IPS-15b (cell line): ENCODE data around the gene KIF16B.

ENCODE experiments used
- H3K27me3 ChIP-seq: one replicate; pipeline ENCODE4 v1.6.1; 2013; ENCODE audit warnings: low read length; ENCODE audit not compliant: control insufficient read depth, insufficient read depth
- H3K36me3 ChIP-seq: one replicate; pipeline ENCODE4 v1.6.1; 2013; ENCODE audit warnings: low read length; ENCODE audit not compliant: control insufficient read depth, insufficient read depth
- H3K4me1 ChIP-seq: one replicate; pipeline ENCODE4 v1.6.1; 2013; ENCODE audit warnings: mild to moderate bottlenecking, low read length; ENCODE audit not compliant: control insufficient read depth, insufficient read depth
- H3K4me3 ChIP-seq: one replicate; pipeline ENCODE4 v1.5.1; 2013; ENCODE audit warnings: low read depth, low read length
- H3K9ac ChIP-seq: one replicate; pipeline ENCODE4 v1.6.1; 2013; ENCODE audit warnings: low read depth, mild to moderate bottlenecking, low read length
- H3K9me3 ChIP-seq: one replicate; pipeline ENCODE4 v1.6.1; 2013; ENCODE audit warnings: mild to moderate bottlenecking, low read length; ENCODE audit not compliant: control insufficient read depth, insufficient read depth

Gene KIF16B

GRCh38 chr20:16378122-16378521, 195.1 kb downstream of the KIF16B start:
- Histone ChIP-seq H3K4me1 (no peaks in the 10 kb centered on the region), H3K4me3 (no peak overlapping the region), H3K9me3 (no peaks in the 10 kb centered on the region), H3K36me3 (no peaks in the 10 kb centered on the region), H3K27me3 (no peaks in the 10 kb centered on the region), H3K9ac (no peak overlapping the region)

GRCh38 chr20:16369441-16369840, 203.8 kb downstream of the KIF16B start:
- Histone ChIP-seq H3K27me3 (no peaks in the 10 kb centered on the region), H3K36me3 (no peaks in the 10 kb centered on the region), H3K9me3 (no peaks in the 10 kb centered on the region), H3K9ac (no peak overlapping the region), H3K4me3 (no peak overlapping the region), H3K4me1 (no peaks in the 10 kb centered on the region)

- no peaks in the 10 kb centered on the region for H3K36me3 ChIP-seq
- H3K9me3 ChIP-seq, result no peaks in the 10 kb centered on the region
- no peaks in the 10 kb centered on the region for H3K4me1 ChIP-seq
- no peak overlapping the region for H3K9ac ChIP-seq
- H3K27me3 ChIP-seq, result no peaks in the 10 kb centered on the region
- H3K4me3 ChIP-seq, result no peak overlapping the region
These were observed 204.5 kb downstream of the KIF16B start for GRCh38 chr20:16368645-16369292.

DNA sequence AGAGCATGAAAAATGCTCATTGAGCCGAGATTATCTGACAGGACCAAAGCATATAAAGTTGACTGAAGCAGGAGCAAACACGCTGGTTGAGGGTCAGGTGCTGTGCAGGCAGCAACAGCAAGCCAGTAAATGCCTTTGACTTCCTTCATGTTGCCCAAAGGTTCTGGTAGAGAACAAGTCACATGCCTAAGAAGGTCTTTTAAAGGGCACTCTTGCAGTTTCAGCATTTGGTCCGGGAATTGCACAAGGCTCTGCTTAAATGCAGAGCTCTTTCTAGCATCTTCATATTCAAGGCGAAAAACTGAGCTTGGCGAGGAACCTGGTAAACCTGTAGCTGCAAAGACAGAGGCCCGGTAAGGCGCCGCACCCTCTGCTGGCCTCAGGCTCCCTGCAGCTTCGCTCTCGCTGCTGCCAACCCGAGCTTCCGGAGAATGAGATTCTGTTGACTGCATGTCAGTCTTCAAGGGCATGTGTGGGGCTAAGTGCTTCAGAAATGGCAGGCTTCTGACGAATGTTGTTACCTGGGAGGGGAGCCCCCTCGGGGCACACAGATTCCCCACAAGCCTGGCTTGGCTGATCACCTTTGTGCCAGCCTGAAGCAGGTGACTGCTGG, 205.2 kb downstream of the KIF16B start:
- Histone ChIP-seq H3K4me1 (no peaks in the 10 kb centered on the region), H3K36me3 (no peaks in the 10 kb centered on the region), H3K9me3 (no peaks in the 10 kb centered on the region), H3K9ac (no peak overlapping the region), H3K4me3 (no peak overlapping the region), H3K27me3 (no peaks in the 10 kb centered on the region)

GRCh38 chr20:16366529-16366928, 206.7 kb downstream of the KIF16B start:
- H3K36me3 ChIP-seq, result no peaks in the 10 kb centered on the region
- no peak overlapping the region for H3K4me3 ChIP-seq
- H3K9me3 ChIP-seq, result no peaks in the 10 kb centered on the region
- H3K27me3 ChIP-seq, result no peaks in the 10 kb centered on the region
- H3K9ac ChIP-seq, result no peak overlapping the region
- H3K4me1 ChIP-seq, result no peaks in the 10 kb centered on the region

GRCh38 chr20:16364320-16364687, 208.9 kb downstream of the KIF16B start:
- H3K36me3 ChIP-seq, result no peaks in the 10 kb centered on the region
- no peaks in the 10 kb centered on the region for H3K27me3 ChIP-seq
- no peaks in the 10 kb centered on the region for H3K4me1 ChIP-seq
- H3K9ac ChIP-seq, result no peak overlapping the region
- H3K4me3 ChIP-seq, result no peak overlapping the region
- H3K9me3 ChIP-seq, result no peaks in the 10 kb centered on the region

DNA sequence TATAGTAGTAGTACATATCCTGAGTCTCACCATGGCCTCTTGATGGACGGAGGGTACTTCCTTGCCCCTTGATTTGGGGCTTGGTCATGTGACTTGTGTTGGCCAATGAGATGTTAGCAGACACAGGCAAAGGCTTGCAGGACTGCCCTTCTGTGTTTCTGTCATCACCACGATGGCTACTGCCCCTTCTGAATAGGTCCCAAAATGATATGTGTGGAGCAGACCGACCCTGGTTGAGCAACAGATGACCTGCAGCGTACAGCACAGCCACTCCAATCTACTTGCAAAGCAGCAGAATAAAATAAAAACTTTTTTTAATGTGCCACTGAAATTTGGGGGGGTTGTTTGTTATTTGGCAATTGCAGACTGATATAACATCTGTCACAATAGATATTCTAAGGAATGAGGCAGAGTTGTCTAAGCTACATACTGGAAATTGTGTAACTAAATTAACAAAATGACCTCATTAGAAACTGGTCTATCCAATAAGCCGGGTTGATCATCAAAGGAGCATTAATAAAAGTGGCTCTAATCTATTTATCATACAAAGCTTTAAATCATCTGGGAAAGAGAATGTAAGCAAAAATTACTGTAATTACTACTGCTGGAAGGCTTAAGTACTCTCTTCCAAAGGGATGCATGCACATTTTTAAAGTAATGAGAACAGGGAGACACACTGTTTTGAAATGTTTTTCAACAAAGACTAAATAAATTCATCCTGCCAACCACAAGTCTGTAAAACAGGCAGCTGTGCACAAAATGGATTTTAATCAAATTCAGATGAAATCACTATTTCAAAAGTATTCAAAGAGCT, 209.5 kb downstream of the KIF16B start:
- H3K9ac ChIP-seq, result no peak overlapping the region
- no peaks in the 10 kb centered on the region for H3K27me3 ChIP-seq
- no peaks in the 10 kb centered on the region for H3K9me3 ChIP-seq
- H3K36me3 ChIP-seq, result no peaks in the 10 kb centered on the region
- no peak overlapping the region for H3K4me3 ChIP-seq
- H3K4me1 ChIP-seq, result no peaks in the 10 kb centered on the region

DNA sequence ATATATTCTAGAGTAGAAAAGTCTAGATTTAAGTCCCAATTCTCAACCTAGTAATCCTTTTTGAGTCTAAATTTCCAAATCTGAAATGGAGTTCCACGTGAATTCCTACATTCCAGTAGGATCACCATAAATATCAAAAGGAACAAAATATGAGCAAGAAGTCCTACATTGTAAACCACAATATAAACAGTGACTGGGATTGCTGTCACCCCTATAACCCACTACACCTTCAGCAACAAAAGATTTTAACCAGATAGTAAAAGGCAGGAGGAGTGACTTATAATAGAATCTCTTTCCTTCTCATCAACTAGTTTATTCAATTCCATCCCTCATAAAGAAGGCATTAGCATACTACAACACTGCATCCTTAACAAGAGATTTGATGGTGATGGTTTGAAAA, 210.6 kb downstream of the KIF16B start:
- Histone ChIP-seq H3K9ac (no peak overlapping the region), H3K36me3 (no peaks in the 10 kb centered on the region), H3K4me3 (no peak overlapping the region), H3K9me3 (no peaks in the 10 kb centered on the region), H3K4me1 (no peaks in the 10 kb centered on the region), H3K27me3 (no peaks in the 10 kb centered on the region)

- Histone ChIP-seq H3K36me3 (no peaks in the 10 kb centered on the region), H3K4me3 (no peak overlapping the region), H3K9me3 (no peaks in the 10 kb centered on the region), H3K4me1 (no peaks in the 10 kb centered on the region), H3K27me3 (no peaks in the 10 kb centered on the region), H3K9ac (no peak overlapping the region)
These were observed 212.6 kb downstream of the KIF16B start for GRCh38 chr20:16360668-16361067.

DNA sequence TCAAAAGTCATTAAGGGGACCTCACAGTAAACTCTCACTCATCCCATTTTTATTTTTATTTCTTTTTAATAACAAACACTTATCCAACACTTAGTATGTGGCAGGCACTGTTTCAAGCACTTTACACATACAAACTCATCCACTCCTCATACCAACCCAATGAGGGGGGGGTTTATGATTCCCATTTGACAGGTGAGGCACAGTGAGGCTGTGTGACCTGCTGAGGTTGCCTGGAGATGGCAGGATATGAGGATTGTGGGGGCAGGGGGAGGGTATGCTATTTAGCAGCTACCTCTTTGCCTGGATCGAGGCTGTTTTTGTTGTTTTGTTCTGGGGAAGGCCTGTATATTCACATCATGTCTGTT, 219.8 kb downstream of the KIF16B start:
- H3K9ac ChIP-seq, result no peak overlapping the region

GRCh38 chr20:16352751-16353416, 220.4 kb downstream of the KIF16B start:
- Histone ChIP-seq H3K4me3 (no peak overlapping the region), H3K36me3 (no peaks in the 10 kb centered on the region), H3K27me3 (no peaks in the 10 kb centered on the region)

More for the DNA sequence above, 219.8 kb downstream of the KIF16B start:
- Histone ChIP-seq H3K9me3 (no peaks in the 10 kb centered on the region), H3K4me3 (no peak overlapping the region), H3K36me3 (no peaks in the 10 kb centered on the region), H3K27me3 (no peaks in the 10 kb centered on the region), H3K4me1 (no peaks in the 10 kb centered on the region)

More at GRCh38 chr20:16352751-16353416, 220.4 kb downstream of the KIF16B start:
- Histone ChIP-seq H3K4me1 (no peaks in the 10 kb centered on the region), H3K9me3 (no peaks in the 10 kb centered on the region), H3K9ac (no peak overlapping the region)
